Vagina (tissue), 2 donors: Measurements from ENCODE around the gene PHF21B. TPM values are rescaled to one million over a fixed set of nuclear protein-coding genes. Genes with fewer than 3 reads are reported as not detected.

Experiments used
- DNase-seq, 2 donors: peaks; one replicate each; pipeline ENCODE4 v3.0.0-alpha.2; 2017; ENCODE audit errors: extremely low spot score in 2 of 2
- H3K27ac ChIP-seq: fragments of 200-600 bp; sonication (generic); one replicate; pipeline ENCODE4 v1.5.1; 2019
- H3K27me3 ChIP-seq: fragments of 200-600 bp; sonication (generic); one replicate; pipeline ENCODE4 v1.5.1; 2019
- H3K36me3 ChIP-seq, 2 donors: fragments of 200-600 bp; sonication (generic); one replicate each; pipeline ENCODE4 v1.5.1; 2017 to 2019
- H3K4me1 ChIP-seq: fragments of 200-600 bp; sonication (generic); one replicate; pipeline ENCODE4 v1.5.1; 2019
- H3K4me3 ChIP-seq, 2 donors: fragments of 200-600 bp; sonication (generic); 1 replicate in 1 of 2; 2 replicates in 1 of 2; pipeline ENCODE4 v1.5.1; 2016 to 2019
- H3K9me3 ChIP-seq: fragments of 200-600 bp; sonication (generic); one replicate; pipeline ENCODE4 v1.5.1; 2019
- CTCF ChIP-seq, 3 experiments: fragments of 450-650 bp in 2 of 3; fragments of 200-600 bp in 1 of 3; sonication (generic) in 1 of 3; IDR thresholded peaks; one replicate each; pipeline ENCODE4 v1.5.1; 2017 to 2019; ENCODE audit warnings: antibody characterized with exemption in 3 of 3, mild to moderate bottlenecking in 2 of 3, moderate library complexity in 2 of 3
- POLR2A ChIP-seq, 2 donors: fragments of 450-650 bp; IDR thresholded peaks; one replicate each; pipeline ENCODE4 v1.6.1; 2017; ENCODE audit warnings: antibody characterized with exemption in 2 of 2, mild to moderate bottlenecking in 2 of 2, moderate library complexity in 2 of 2
- POLR2AphosphoS5 ChIP-seq, 2 donors: sonication (generic); formaldehyde crosslinking; IDR thresholded peaks; one replicate each; pipeline ENCODE4 v1.9.0; 2017; ENCODE audit warnings: antibody characterized with exemption in 2 of 2, mild to moderate bottlenecking in 2 of 2, low read depth in 1 of 2; ENCODE audit not compliant: insufficient read depth in 1 of 2
- intact Hi-C: fragments of 100-400 bp; cut with DNase I; formaldehyde crosslinking; loops from one replicate; pipeline ENCODE4 v1.15.1; 2023
- total RNA-seq: library from RNA; depleted of rRNA; stranded (reverse); fragments of >200 nt; gene quantifications from one replicate; pipeline ENCODE4 v1.2.3, GENCODE V29; 2016

PHF21B gene
- total RNA-seq, 1 donor from 2014 or later = 2.2 TPM

GRCh38 chr22:44997060-44997459 lies 12.7 kb downstream of the PHF21B start:
- intact Hi-C loops = no loop called here
- Histone ChIP-seq H3K27ac (no peak overlapping the region), H3K27me3 (no peaks in the 10 kb centered on the region), H3K36me3 (no peaks in the 10 kb centered on the region), H3K4me3 (no peak overlapping the region), H3K4me1 (peaks cover 31% of the 10 kb centered on the region), H3K9me3 (no peaks in the 10 kb centered on the region)
- TF ChIP-seq POLR2A (IDR thresholded peaks at IDR 0.05) = no peak
- TF ChIP-seq POLR2AphosphoS5 (IDR thresholded peaks at IDR 0.05; ENCODE audit: insufficient read depth in 1 of 2, low read depth in 1 of 2) = no peak
- TF ChIP-seq CTCF (IDR thresholded peaks at IDR 0.05) = no peak
- DNase-seq = no peak

- H3K4me1 ChIP-seq = peaks cover 30% of the 10 kb centered on the region
- no peaks in the 10 kb centered on the region for H3K36me3 ChIP-seq
- H3K27me3 ChIP-seq = no peaks in the 10 kb centered on the region
- no peak for DNase-seq
- H3K27ac ChIP-seq = no peak overlapping the region
- intact Hi-C loops = no loop called here
- H3K9me3 ChIP-seq = no peaks in the 10 kb centered on the region
- H3K4me3 ChIP-seq = no peak overlapping the region
- no peak for TF ChIP-seq CTCF (IDR thresholded peaks at IDR 0.05)
- TF ChIP-seq POLR2AphosphoS5 (IDR thresholded peaks at IDR 0.05; ENCODE audit: insufficient read depth in 1 of 2, low read depth in 1 of 2) = no peak
- no peak for TF ChIP-seq POLR2A (IDR thresholded peaks at IDR 0.05)
Measured at GRCh38 chr22:44996648-44997047, 13.2 kb downstream of the PHF21B start.

GRCh38 chr22:44996120-44996519 lies 13.7 kb downstream of the PHF21B start:
- Histone ChIP-seq H3K36me3 (no peaks in the 10 kb centered on the region), H3K27me3 (no peaks in the 10 kb centered on the region), H3K4me1 (peaks cover 30% of the 10 kb centered on the region), H3K4me3 (no peak overlapping the region), H3K9me3 (no peaks in the 10 kb centered on the region), H3K27ac (no peak overlapping the region)
- DNase-seq = no peak
- TF ChIP-seq POLR2A (IDR thresholded peaks at IDR 0.05) = no peak
- TF ChIP-seq CTCF (IDR thresholded peaks at IDR 0.05) = no peak
- TF ChIP-seq POLR2AphosphoS5 (IDR thresholded peaks at IDR 0.05; ENCODE audit: insufficient read depth in 1 of 2, low read depth in 1 of 2) = no peak
- intact Hi-C loops = no loop called here

GRCh38 chr22:44995715-44996114 lies 14.1 kb downstream of the PHF21B start:
- no peak for DNase-seq

More at GRCh38 chr22:44995715-44996114, 14.1 kb downstream of the PHF21B start:
- H3K4me3 ChIP-seq = no peak overlapping the region
- no peaks in the 10 kb centered on the region for H3K9me3 ChIP-seq
- no peaks in the 10 kb centered on the region for H3K27me3 ChIP-seq
- H3K27ac ChIP-seq = no peak overlapping the region
- H3K36me3 ChIP-seq = no peaks in the 10 kb centered on the region
- intact Hi-C loops = no loop called here
- peaks cover 30% of the 10 kb centered on the region for H3K4me1 ChIP-seq
- TF ChIP-seq POLR2AphosphoS5 (IDR thresholded peaks at IDR 0.05; ENCODE audit: insufficient read depth in 1 of 2, low read depth in 1 of 2) = no peak
- TF ChIP-seq CTCF (IDR thresholded peaks at IDR 0.05) = no peak
- TF ChIP-seq POLR2A (IDR thresholded peaks at IDR 0.05) = no peak
